K562 (cell line): ENCODE measurements around the gene PHF1. TPM values are rescaled to one million over a fixed set of nuclear protein-coding genes. Genes with fewer than 3 reads are reported as not detected.

Experiments used
- AFF4 ChIP-seq: sonication (generic); formaldehyde crosslinking; IDR thresholded peaks from 2 replicates; pipeline ENCODE4 v1.8.0; 2023; ENCODE audit warnings: mild to moderate bottlenecking, missing genetic modification reagents
- ATF1 ChIP-seq, 2 experiments: fragments of 450-650 bp in 1 of 2; IDR thresholded peaks; 2 replicates each; pipeline ENCODE4 v1.6.1; 2016; ENCODE audit warnings: missing compliant biosample characterization in 1 of 2, missing genetic modification characterization in 1 of 2
- BRF1 ChIP-seq: IDR thresholded peaks from 3 replicates; pipeline ENCODE4 v1.6.1; 2011; ENCODE audit warnings: borderline replicate concordance, mild to moderate bottlenecking; ENCODE audit not compliant: insufficient read length; ENCODE audit errors: extremely low read depth
- DNMT1 ChIP-seq: fragments of 450-650 bp; IDR thresholded peaks from 2 replicates; pipeline ENCODE4 v1.6.1; 2016; ENCODE audit warnings: antibody characterized with exemption, mild to moderate bottlenecking
- ELK3 ChIP-seq: fragments of 450-650 bp; formaldehyde crosslinking; IDR thresholded peaks from 2 replicates; pipeline ENCODE4 v1.4.0; 2020; ENCODE audit warnings: mild to moderate bottlenecking
- EZH2 ChIP-seq: IDR thresholded peaks from 2 replicates; pipeline ENCODE4 v1.6.1; 2012; ENCODE audit warnings: low read depth, mild to moderate bottlenecking, inconsistent platforms, low read length, borderline replicate concordance
- HNRNPH1 ChIP-seq: fragments of 200-400 bp; formaldehyde crosslinking; optimal IDR thresholded peaks from 2 replicates; pipeline ENCODE3; 2017; ENCODE audit warnings: low read depth, mild to moderate bottlenecking, low read length, moderate library complexity
- JUND ChIP-seq, 2 experiments: IDR thresholded peaks; 2 replicates in 1 of 2; 3 replicates in 1 of 2; pipeline ENCODE4 v1.6.1; 2011; ENCODE audit warnings: borderline replicate concordance in 2 of 2, low read depth in 2 of 2, low read length in 2 of 2, improper control_type of control experiment in 1 of 2, missing biosample characterization in 1 of 2, missing genetic modification characterization in 1 of 2, missing genetic modification reagents in 1 of 2
- NFATC3 ChIP-seq: fragments of 450-650 bp; IDR thresholded peaks from 2 replicates; pipeline ENCODE4 v1.6.1; 2017; ENCODE audit warnings: mild to moderate bottlenecking
- NONO ChIP-seq, 2 experiments: fragments of 200-400 bp in 1 of 2; fragments of 450-650 bp in 1 of 2; formaldehyde crosslinking in 1 of 2; IDR thresholded peaks; 2 replicates each; pipeline ENCODE4 v1.6.1; 2017; ENCODE audit warnings: low read depth in 2 of 2, mild to moderate bottlenecking in 2 of 2, moderate library complexity in 2 of 2, low read length in 1 of 2
- SMARCA5 ChIP-seq: fragments of 450-650 bp; IDR thresholded peaks from 2 replicates; pipeline ENCODE4 v1.6.1; 2016
- TAF9B ChIP-seq: fragments of 450-650 bp; IDR thresholded peaks from 2 replicates; pipeline ENCODE4 v1.6.1; 2018; ENCODE audit warnings: mild to moderate bottlenecking; ENCODE audit not compliant: partially characterized antibody
- TEAD2 ChIP-seq: fragments of 450-650 bp; IDR thresholded peaks from 2 replicates; pipeline ENCODE4 v1.6.1; 2016; ENCODE audit warnings: missing genetic modification characterization, control low read depth, missing compliant biosample characterization
- ZBTB26 ChIP-seq: fragments of 450-650 bp; formaldehyde crosslinking; IDR thresholded peaks from 2 replicates; pipeline ENCODE4 v1.4.0; 2022; ENCODE audit warnings: missing genetic modification characterization
- ZFP1 ChIP-seq: fragments of 450-650 bp; formaldehyde crosslinking; IDR thresholded peaks from 2 replicates; pipeline ENCODE4 v1.4.0; 2020; ENCODE audit warnings: mild to moderate bottlenecking, mixed read lengths
- ZNF263 ChIP-seq: sonication (generic); formaldehyde crosslinking; IDR thresholded peaks from 2 replicates; pipeline ENCODE4 v1.8.0; 2022; ENCODE audit warnings: mild to moderate bottlenecking, missing genetic modification reagents, borderline replicate concordance
- ZNF717 ChIP-seq: fragments of 250-450 bp; sonication (Bioruptor Pico); IDR thresholded peaks from 2 replicates; pipeline ENCODE4 v1.5.0; 2021
- ZNF778 ChIP-seq: fragments of 450-650 bp; formaldehyde crosslinking; IDR thresholded peaks from 2 replicates; pipeline ENCODE4 v1.4.0; 2020; ENCODE audit warnings: mild to moderate bottlenecking, moderate library complexity
- ZNF780A ChIP-seq: fragments of 250-450 bp; sonication (Bioruptor Pico); IDR thresholded peaks from 2 replicates; pipeline ENCODE4 v1.5.0; 2021; ENCODE audit warnings: mild to moderate bottlenecking
- polyA plus RNA-seq, 8 experiments: library from polyadenylated mRNA; depleted of rRNA in 4 of 8; stranded (reverse) in 5 of 8; unstranded in 3 of 8; fragments of >200 nt; fragmentation: Nextera tagmentation in 2 of 8; fragmentation: Illumina TruSeq in 1 of 8; extraction: Ambion mirVana in 2 of 8; extraction: Trizol in 1 of 8; gene quantifications; 2 replicates each; pipeline versions ENCODE4 v1.2.1 to v1.2.3, GENCODE V29; 2011 to 2014; ENCODE audit warnings: inconsistent platforms in 1 of 8, missing spikeins in 1 of 8
- total RNA-seq, 7 experiments: library from RNA; depleted of rRNA in 6 of 7; stranded (reverse); fragments of >200 nt in 6 of 7; fragmentation: Illumina TruSeq in 2 of 7; extraction: Trizol in 2 of 7; gene quantifications; 2 replicates each; pipeline versions ENCODE4 v1.2.1 to v1.2.3, GENCODE V29; 2011 to 2021; ENCODE audit warnings: low replicate concordance in 1 of 7
- TF ChIP-seq, protein P1 (sequence below), 2 experiments: fragments of 450-650 bp in 1 of 2; sonication (generic) in 1 of 2; formaldehyde crosslinking in 1 of 2; IDR thresholded peaks in 1 of 2; conservative IDR thresholded peaks in 1 of 2; 2 replicates each; pipeline versions ENCODE4 v1.6.1 to v1.8.1; 2016 to 2023; ENCODE audit warnings: mild to moderate bottlenecking in 2 of 2, moderate library complexity in 2 of 2, inconsistent platforms in 1 of 2, missing genetic modification reagents in 1 of 2

Gene PHF1
- total and polyA plus RNA-seq, 9 of the 15 experiments (the other 6 are each of a cell fraction or from before 2014, with no cell fraction given) = 3.7 to 64.2 (median 33.7) TPM

- TF ChIP-seq JUND (IDR thresholded peaks at IDR 0.05; ENCODE audit: borderline replicate concordance, low read depth, low read length) (peak; percentile 49; the same call in 1 of the 2 replicates), JUND (tag; IDR thresholded peaks at IDR 0.05; ENCODE audit: borderline replicate concordance, low read depth, low read length) (0 out of 3 replicates have a peak, but pooled peaks have one; percentile 26), TAF9B (no peak), TEAD2 (tag) (no peak), ZNF717 (CRISPR knock-in tag) (no peak), ELK3 (CRISPR knock-in tag) (no peak), BRF1 (no peak), DNMT1 (no peak), EZH2 (no peak), AFF4 (CRISPR knock-in tag) (no peak), ATF1 (CRISPR knock-in tag; IDR thresholded peaks at IDR 0.05) (no peak), ATF1 (tag; IDR thresholded peaks at IDR 0.05) (no peak), SMARCA5 (peak; percentile 63; the same call in 1 of the 2 replicates), ZNF778 (CRISPR knock-in tag) (no peak), ZNF780A (CRISPR knock-in tag) (no peak), HNRNPH1 (no peak), ZBTB26 (CRISPR knock-in tag) (peak; percentile 57; the same call in 1 of the 2 replicates), ZNF263 (CRISPR knock-in tag) (no peak), NONO (IDR thresholded peaks at IDR 0.05; ENCODE audit: low read depth in 2 of 2, low read length in 1 of 2) (no peak), NFATC3 (peak; percentile 87), ZFP1 (CRISPR knock-in tag) (no peak)
- TF ChIP-seq, protein P1, sequence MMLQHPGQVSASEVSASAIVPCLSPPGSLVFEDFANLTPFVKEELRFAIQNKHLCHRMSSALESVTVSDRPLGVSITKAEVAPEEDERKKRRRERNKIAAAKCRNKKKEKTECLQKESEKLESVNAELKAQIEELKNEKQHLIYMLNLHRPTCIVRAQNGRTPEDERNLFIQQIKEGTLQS (IDR thresholded peaks at IDR 0.05) = no peak
- TF ChIP-seq, protein P1 (CRISPR knock-in tag; conservative IDR thresholded peaks at IDR 0.05) = no peak
Observed at GRCh38 chr6:33420491-33421343, 9.9 kb downstream of the PHF1 start (continued).
